NB4 (cell line): ENCODE results near the gene PCDHGA8.
"Not testable (repeated sequence)": the region's sequence is repeated elsewhere in the genome, so short reads cannot be mapped to it uniquely, and the experiment has no call there.

Experiments
- DNase-seq: peaks from one replicate; pipeline ENCODE4 v3.0.0; 2010; ENCODE audit warnings: low read depth
- H3K4me3 ChIP-seq: one replicate; pipeline ENCODE4 v1.5.1; 2011; ENCODE audit warnings: mild to moderate bottlenecking, low read depth, low read length, moderate library complexity
- MYC ChIP-seq: IDR thresholded peaks from 2 replicates; pipeline ENCODE4 v1.6.1; 2011; ENCODE audit warnings: low read depth, low read length
- POLR2A ChIP-seq: IDR thresholded peaks from 2 replicates; pipeline ENCODE4 v1.6.1; 2011; ENCODE audit warnings: mild to moderate bottlenecking; ENCODE audit not compliant: insufficient read length; ENCODE audit errors: extremely low read depth
- TF ChIP-seq, protein P1 (sequence below): IDR thresholded peaks from one replicate; pipeline ENCODE4 v1.5.1; 2012; ENCODE audit warnings: low read depth, low read length
- TF ChIP-seq, protein P2 (sequence below): IDR thresholded peaks from 2 replicates; pipeline ENCODE4 v1.6.1; 2011; ENCODE audit warnings: low read depth, low read length

PCDHGA8 gene

DNA sequence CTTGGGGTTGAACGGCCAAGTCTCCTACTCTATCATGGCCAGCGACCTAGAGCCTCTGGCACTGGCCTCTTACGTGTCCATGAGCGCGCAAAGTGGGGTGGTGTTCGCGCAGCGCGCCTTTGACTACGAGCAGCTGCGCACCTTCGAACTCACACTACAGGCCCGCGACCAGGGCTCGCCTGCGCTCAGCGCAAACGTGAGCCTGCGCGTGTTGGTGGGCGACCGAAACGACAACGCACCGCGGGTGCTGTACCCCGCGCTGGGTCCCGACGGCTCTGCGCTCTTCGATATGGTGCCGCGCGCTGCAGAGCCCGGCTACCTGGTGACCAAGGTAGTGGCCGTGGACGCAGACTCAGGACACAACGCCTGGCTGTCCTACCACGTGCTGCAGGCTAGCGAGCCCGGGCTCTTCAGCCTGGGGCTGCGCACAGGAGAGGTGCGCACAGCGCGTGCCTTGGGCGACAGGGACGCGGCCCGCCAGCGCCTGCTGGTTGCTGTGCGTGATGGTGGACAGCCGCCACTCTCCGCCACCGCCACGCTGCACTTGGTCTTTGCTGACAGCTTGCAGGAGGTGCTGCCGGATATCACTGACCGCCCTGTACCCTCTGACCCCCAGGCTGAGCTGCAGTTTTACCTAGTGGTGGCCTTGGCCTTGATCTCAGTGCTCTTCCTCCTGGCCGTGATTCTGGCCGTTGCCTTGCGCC is 7.3 kb downstream of the PCDHGA8 start:
- DNase-seq = no peak
- TF ChIP-seq POLR2A (no peak), MYC (no peak)
- TF ChIP-seq, protein P1, sequence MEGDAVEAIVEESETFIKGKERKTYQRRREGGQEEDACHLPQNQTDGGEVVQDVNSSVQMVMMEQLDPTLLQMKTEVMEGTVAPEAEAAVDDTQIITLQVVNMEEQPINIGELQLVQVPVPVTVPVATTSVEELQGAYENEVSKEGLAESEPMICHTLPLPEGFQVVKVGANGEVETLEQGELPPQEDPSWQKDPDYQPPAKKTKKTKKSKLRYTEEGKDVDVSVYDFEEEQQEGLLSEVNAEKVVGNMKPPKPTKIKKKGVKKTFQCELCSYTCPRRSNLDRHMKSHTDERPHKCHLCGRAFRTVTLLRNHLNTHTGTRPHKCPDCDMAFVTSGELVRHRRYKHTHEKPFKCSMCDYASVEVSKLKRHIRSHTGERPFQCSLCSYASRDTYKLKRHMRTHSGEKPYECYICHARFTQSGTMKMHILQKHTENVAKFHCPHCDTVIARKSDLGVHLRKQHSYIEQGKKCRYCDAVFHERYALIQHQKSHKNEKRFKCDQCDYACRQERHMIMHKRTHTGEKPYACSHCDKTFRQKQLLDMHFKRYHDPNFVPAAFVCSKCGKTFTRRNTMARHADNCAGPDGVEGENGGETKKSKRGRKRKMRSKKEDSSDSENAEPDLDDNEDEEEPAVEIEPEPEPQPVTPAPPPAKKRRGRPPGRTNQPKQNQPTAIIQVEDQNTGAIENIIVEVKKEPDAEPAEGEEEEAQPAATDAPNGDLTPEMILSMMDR = no peak
- TF ChIP-seq, protein P2, sequence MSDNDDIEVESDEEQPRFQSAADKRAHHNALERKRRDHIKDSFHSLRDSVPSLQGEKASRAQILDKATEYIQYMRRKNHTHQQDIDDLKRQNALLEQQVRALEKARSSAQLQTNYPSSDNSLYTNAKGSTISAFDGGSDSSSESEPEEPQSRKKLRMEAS = no peak
- no peak overlapping the region for H3K4me3 ChIP-seq

DNA sequence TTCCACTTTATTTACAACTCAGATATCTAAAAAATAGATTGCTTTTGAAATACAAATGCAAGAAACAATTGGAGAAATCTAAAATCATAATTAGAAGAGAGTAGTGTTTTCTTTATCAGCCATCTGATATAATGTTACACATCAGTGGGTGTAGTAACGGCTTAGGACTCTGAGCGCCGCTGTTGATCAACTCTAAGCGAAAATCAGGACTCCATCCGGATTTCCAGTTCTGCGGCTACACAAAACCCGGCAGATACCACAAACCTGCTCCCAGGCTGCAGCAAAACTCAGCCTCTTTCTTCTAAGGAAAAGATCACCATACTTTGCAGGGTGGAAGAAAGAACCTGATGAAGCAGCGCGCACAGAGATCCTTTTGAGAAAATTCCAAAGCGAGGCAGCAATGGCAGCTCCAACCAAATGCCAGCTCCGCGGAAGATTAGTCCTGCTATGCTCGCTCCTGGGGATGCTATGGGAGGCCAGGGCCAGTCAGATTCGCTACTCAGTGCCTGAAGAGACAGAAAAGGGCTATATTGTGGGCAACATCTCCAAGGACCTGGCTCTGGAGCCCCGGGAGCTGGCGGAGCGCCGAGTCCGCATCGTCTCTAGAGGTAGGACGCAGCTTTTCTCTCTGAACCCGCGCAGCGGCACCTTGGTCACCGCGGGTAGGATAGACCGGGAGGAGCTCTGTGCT is 10.3 kb downstream of the PCDHGA8 start, which contains the start of gene PCDHGA9:
Gene PCDHGA9 (plus strand): TSS at position 226 of the 691 bp plus-strand sequence. CDS start 175 bp downstream, at position 401.
- H3K4me3 ChIP-seq = no peak within 1 kb of the TSS
- no peak for DNase-seq
- TF ChIP-seq, protein P1 = peak; percentile 11
- TF ChIP-seq, protein P2 = no peak
- no peak for TF ChIP-seq POLR2A

DNA sequence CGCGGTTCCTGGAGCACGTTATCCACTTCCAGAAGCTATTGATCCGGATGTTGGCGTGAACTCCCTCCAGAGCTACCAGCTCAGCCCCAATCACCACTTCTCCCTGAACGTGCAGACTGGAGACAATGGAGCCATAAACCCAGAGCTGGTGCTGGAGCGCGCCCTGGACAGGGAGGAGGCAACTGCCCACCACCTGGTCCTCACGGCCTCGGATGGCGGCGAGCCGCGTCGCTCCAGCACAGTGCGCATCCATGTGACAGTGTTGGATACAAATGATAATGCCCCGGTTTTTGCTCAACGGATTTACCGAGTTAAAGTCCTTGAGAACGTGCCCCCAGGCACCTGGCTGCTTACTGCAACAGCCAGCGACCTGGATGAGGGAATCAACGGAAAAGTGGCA is 11.0 kb downstream of the PCDHGA8 start:
- no peak overlapping the region for H3K4me3 ChIP-seq
- no peak for DNase-seq
- TF ChIP-seq POLR2A (no peak), MYC (no peak)
- TF ChIP-seq, protein P2 = no peak
- TF ChIP-seq, protein P1 = no peak

DNA sequence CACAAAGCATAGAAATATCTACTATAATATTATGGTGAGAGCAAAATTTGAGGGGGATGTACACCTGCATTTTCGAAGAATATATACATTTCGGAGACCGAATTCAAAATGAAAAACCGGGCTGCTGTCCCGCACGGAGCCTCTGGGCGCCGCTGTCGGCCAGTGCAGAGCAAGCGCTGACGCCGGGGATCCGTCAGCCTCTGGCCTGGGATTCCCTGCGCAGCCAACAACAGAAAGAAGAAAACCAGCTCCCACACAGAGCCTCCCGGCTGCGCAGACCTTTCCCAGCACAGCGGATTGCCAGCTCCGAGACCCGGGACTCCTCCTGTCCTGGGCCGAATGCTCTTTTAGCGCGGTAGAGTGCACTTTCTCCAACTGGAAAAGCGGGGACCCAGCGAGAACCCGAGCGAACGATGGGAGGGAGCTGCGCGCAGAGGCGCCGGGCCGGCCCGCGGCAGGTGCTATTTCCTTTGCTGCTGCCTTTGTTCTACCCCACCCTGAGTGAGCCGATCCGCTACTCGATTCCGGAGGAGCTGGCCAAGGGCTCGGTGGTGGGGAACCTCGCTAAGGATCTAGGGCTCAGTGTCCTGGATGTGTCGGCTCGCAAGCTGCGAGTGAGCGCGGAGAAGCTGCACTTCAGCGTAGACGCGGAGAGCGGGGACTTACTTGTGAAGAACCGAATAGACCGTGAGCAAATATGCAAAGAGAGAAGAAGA is 15.5 kb downstream of the PCDHGA8 start, which contains the start of gene PCDHGB6:
Gene PCDHGB6 (plus strand): TSS at position 232 of the 716 bp plus-strand sequence. CDS start 182 bp downstream, at position 414.
- TF ChIP-seq, protein P1 = peak; percentile 35
- H3K4me3 ChIP-seq = not testable (repeated sequence)

DNA sequence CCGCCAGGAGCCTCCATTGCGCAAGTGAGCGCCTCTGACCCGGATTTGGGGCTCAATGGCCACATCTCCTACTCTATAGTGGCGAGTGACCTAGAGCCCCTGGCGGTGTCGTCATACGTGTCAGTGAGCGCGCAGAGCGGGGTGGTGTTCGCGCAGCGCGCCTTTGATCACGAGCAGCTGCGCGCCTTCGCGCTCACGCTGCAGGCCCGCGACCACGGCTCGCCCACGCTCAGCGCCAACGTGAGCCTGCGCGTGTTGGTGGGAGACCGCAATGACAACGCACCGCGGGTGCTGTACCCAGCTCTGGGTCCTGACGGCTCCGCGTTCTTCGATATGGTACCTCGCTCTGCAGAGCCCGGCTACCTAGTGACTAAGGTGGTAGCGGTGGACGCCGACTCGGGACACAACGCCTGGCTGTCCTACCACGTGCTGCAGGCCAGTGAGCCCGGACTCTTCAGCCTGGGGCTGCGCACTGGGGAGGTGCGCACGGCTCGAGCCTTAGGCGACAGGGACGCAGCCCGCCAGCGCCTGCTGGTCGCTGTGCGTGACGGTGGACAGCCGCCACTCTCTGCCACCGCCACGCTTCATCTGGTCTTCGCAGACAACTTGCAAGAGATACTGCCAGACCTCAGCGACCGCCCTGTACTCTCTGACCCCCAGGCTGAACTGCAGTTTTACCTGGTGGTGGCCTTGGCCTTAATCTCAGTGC is 17.3 kb downstream of the PCDHGA8 start:
- DNase-seq = no peak
- H3K4me3 ChIP-seq = no peak overlapping the region
- TF ChIP-seq, protein P1 = no peak
- TF ChIP-seq, protein P2 = no peak
- TF ChIP-seq POLR2A (no peak), MYC (no peak)

More for the DNA sequence above, 15.5 kb downstream of the PCDHGA8 start, which contains the start of gene PCDHGB6:
- DNase-seq = not testable (repeated sequence)
